GM18873 (cell line): ENCODE data around the gene NR2C2AP.

Experiments
- ATAC-seq: cut with Tn5 transposase; IDR thresholded peaks from one replicate; pipeline ENCODE4 v1.9.1; 2021; ENCODE audit warnings: mild to moderate bottlenecking, moderate library complexity, moderate number of reproducible peaks; ENCODE audit not compliant: unreplicated experiment, low FRiP score

NR2C2AP gene

DNA sequence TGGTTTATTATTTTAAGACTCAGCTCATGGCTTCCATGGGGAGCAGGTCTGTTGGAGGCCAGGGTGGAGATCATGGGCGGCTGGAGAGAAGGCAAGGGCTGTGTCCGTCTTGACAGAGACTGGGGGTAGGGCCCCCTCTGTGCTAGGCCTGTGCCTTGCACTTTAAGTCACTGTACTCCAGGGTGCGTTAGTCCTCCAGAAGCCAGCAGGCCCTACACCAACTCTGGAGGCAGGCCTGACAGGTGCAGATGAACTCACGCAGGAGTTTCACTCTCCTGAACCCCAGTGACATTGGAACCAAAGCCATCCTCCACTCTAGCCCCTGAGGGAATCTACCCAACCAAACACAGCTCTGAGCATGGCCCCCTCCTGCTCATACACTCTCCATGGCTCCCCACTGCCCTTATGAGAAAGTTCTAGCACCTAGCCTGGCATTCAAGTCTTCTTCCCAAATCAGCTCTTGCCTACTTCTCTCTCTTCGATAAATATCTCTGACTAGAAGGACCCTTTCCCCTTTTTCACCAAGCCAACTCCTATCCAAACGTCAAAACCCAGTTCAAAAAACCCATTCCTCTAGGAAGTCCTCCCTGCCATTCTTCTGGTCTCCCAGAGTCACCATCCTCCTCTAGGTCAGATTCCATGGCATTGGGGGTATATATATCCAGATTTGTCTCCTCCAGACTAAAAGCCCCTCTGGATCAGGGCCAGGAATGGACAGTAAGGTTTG, 48.3 kb downstream of the NR2C2AP start:
- no peak for ATAC-seq

DNA sequence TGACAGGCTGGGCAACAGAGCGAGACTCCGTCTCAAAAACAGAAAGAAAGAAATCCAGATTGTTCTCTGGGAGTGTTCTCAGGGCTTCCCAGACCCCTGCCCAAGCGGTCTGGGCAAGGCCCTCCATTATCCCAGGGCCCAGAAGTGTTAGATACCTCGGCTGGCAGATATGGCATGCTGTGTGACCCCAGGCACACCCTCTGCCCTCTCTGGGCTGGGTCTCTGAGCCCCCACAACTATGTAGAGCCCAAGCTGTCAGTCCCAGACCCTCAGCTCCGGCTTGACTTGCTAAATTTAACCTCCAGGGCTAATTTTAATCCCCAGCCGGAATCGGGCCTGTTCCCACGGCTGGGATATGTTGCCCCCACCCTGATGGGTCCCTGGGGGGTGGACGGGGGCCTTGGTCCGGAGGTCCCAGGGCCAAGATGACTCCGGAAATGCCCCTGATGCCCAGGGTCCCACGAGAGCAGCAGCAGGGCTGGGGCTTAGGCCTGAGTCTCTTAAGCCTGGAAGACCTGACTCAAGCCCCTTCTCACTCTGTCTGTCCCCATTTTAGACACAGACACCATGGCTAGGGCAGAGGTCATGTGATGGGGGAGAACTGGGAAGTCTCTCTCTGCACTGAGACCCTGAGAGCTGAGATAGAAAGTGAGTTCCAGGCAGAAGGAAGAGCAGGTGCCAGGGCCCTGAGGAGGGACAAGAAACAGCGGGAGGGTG, 50.4 kb downstream of the NR2C2AP start:
- no peak for ATAC-seq

DNA sequence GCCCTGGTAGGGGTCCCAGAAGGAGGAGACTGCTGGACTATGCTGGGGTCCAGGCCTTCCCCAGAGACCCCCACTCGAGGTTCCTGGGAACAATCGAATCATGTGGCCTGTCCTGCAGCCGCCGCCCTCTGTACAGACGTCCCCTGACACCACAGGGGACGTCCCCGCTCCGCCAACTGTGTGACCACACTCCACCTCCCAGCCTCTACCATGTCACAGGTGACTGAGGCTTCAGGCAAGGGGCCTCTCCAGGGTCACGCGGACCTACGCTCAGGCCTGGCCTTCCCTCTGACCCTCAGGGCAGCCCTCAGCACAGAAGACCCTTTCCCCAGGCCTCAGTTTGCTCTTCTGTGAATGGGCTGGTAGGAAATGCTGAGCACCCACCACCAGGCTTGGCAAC, 51.8 kb downstream of the NR2C2AP start:
- ATAC-seq = no peak
